Activated T-cell treated with anti-CD3 and anti-CD28 coated beads, Interleukin-2, amount 50 U/mL, for 24 hours (primary cell): ENCODE data around the gene CDK5RAP2.

Experiments used
- DNase-seq: peaks from one replicate; pipeline ENCODE4 v3.0.0-alpha.2; 2020
- H3K27ac Mint-ChIP-seq: 2 replicates; pipeline ENCODE4 v1.8.0; 2020; ENCODE audit warnings: mild to moderate bottlenecking, mixed read lengths
- H3K27me3 Mint-ChIP-seq: 2 replicates; pipeline ENCODE4 v1.8.0; 2020; ENCODE audit warnings: mixed read lengths
- H3K36me3 Mint-ChIP-seq: 2 replicates; pipeline ENCODE4 v1.8.0; 2020; ENCODE audit warnings: low read depth, mixed read lengths
- H3K4me1 Mint-ChIP-seq: 2 replicates; pipeline ENCODE4 v1.8.0; 2020; ENCODE audit warnings: low read depth, mixed read lengths
- H3K4me3 Mint-ChIP-seq: 2 replicates; pipeline ENCODE4 v1.8.0; 2020; ENCODE audit warnings: mild to moderate bottlenecking, moderate library complexity, mixed read lengths
- H3K9me3 Mint-ChIP-seq: 2 replicates; pipeline ENCODE4 v1.8.0; 2020; ENCODE audit warnings: mixed read lengths

Gene CDK5RAP2

GRCh38 chr9:120423812-120424211 lies 156.2 kb downstream of the CDK5RAP2 start:
- Mint-ChIP-seq H3K4me1 (peaks cover 3% of the 10 kb centered on the region), H3K4me3 (no peak overlapping the region), H3K9me3 (no peaks in the 10 kb centered on the region), H3K27ac (no peak overlapping the region), H3K27me3 (no peaks in the 10 kb centered on the region), H3K36me3 (peaks cover 89% of the 10 kb centered on the region)
- no peak for DNase-seq

- no peaks in the 10 kb centered on the region for H3K9me3 Mint-ChIP-seq
- H3K27ac Mint-ChIP-seq = no peak overlapping the region
- peaks cover 93% of the 10 kb centered on the region for H3K36me3 Mint-ChIP-seq
Observed at GRCh38 chr9:120421977-120422376, 158.0 kb downstream of the CDK5RAP2 start.

GRCh38 chr9:120418315-120418714 lies 161.7 kb downstream of the CDK5RAP2 start:
- peaks cover 81% of the 10 kb centered on the region for H3K36me3 Mint-ChIP-seq

More at GRCh38 chr9:120421977-120422376, 158.0 kb downstream of the CDK5RAP2 start:
- H3K4me3 Mint-ChIP-seq = no peak overlapping the region
- H3K27me3 Mint-ChIP-seq = no peaks in the 10 kb centered on the region
- no peak for DNase-seq
- H3K4me1 Mint-ChIP-seq = peaks cover 3% of the 10 kb centered on the region

DNA sequence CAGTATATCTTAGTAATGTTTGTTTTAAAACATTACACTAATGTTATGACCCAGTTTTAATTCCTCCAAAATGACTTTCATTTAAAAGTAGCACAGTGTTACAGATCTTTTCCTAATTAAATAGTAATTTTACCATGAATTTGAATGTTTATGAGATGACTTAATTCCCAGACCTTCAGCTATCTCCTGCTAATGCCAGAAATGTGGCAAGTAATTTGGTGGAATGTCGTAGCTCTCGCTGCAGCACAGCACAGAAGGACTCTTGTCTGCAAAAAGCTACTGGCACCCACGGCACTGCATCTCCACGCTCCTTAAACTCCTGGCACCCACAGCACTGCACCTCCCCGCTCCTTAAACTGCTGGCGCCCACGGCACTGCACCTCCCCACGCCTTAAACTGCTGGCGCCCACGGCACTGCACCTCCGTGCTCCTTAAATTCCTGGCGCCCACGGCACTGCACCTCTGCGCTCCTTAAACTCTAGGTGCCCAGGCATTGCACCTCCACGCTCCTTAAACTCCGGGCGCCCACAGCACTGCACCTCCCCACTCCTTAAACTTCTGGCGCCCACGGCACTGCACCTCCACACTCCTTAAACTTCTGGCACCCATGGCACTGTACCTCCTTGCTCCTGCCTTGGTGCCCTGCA lies 163.1 kb downstream of the CDK5RAP2 start:
- Mint-ChIP-seq H3K4me3 (no peak overlapping the region), H3K36me3 (peaks cover 80% of the 10 kb centered on the region), H3K9me3 (no peaks in the 10 kb centered on the region), H3K4me1 (no peaks in the 10 kb centered on the region), H3K27me3 (no peaks in the 10 kb centered on the region), H3K27ac (no peak overlapping the region)
- DNase-seq = no peak

More at GRCh38 chr9:120418315-120418714, 161.7 kb downstream of the CDK5RAP2 start:
- no peak overlapping the region for H3K4me3 Mint-ChIP-seq
- no peak overlapping the region for H3K27ac Mint-ChIP-seq
- H3K27me3 Mint-ChIP-seq = no peaks in the 10 kb centered on the region
- no peak for DNase-seq
- H3K9me3 Mint-ChIP-seq = no peaks in the 10 kb centered on the region
- H3K4me1 Mint-ChIP-seq = no peaks in the 10 kb centered on the region

- H3K27ac Mint-ChIP-seq = no peak overlapping the region
- no peaks in the 10 kb centered on the region for H3K4me1 Mint-ChIP-seq
- DNase-seq = no peak
- H3K36me3 Mint-ChIP-seq = peaks cover 84% of the 10 kb centered on the region
- H3K4me3 Mint-ChIP-seq = no peak overlapping the region
- H3K27me3 Mint-ChIP-seq = no peaks in the 10 kb centered on the region
- no peaks in the 10 kb centered on the region for H3K9me3 Mint-ChIP-seq
Observed at GRCh38 chr9:120413121-120414048, 166.6 kb downstream of the CDK5RAP2 start.

DNA sequence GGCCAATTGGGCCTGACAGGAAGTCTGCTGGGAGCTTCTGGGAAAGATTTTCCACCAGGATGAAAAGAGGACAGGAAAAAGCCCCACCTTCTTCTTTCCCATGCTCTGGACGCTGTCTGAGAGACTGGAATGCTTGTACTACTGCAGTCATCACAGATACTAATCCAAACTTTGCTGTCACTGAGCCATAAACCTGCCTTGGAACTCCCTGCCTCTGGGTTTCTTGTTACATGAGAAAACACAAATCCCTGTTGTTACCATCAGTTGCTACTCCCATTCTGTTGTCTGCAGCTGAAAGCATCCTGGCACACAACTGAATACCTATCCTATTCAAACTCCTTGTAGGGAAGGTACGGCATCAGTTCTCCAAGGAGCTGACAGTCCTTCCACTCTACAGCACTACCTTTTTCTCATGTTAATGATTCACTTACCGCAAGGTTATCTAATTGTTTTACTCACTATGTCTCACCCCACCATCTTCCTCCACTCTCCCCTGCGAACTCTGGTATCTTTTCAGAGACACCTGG lies 167.5 kb downstream of the CDK5RAP2 start:
- Mint-ChIP-seq H3K9me3 (no peaks in the 10 kb centered on the region), H3K27me3 (no peaks in the 10 kb centered on the region), H3K36me3 (peaks cover 84% of the 10 kb centered on the region), H3K27ac (no peak overlapping the region), H3K4me3 (no peak overlapping the region), H3K4me1 (no peaks in the 10 kb centered on the region)
- no peak for DNase-seq

DNA sequence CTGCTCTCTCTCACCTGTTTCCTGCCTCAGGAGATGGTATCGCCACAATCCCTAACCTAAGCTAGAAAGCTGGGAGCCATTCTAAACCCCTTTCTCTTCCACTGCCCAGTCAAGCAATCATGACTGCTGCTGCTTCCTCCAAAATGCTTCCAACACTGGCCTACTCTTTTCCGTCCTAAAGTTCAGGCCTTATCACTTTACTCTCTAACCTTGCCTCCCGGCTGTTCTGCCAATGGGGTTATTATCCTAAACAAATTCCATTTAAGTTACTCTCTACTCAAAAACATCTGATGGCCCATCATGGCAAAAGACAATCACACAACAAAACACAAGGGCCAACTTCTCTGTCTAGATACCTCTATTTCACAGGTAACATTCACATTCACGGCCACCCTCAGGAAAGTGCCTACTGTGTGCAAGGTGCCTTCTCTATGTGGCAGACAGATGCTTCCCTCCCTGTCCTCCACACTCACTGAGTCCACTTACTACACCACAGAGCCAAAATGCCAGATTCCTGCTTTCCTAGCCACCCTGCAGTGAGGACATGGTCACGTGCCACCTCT lies 168.0 kb downstream of the CDK5RAP2 start:
- no peak overlapping the region for H3K27ac Mint-ChIP-seq
- DNase-seq = no peak

GRCh38 chr9:120410925-120411501 lies 169.0 kb downstream of the CDK5RAP2 start:
- no peak for DNase-seq
- H3K4me1 Mint-ChIP-seq = no peaks in the 10 kb centered on the region

More for the DNA sequence above, 168.0 kb downstream of the CDK5RAP2 start:
- H3K27me3 Mint-ChIP-seq = no peaks in the 10 kb centered on the region
- no peaks in the 10 kb centered on the region for H3K4me1 Mint-ChIP-seq
- no peaks in the 10 kb centered on the region for H3K9me3 Mint-ChIP-seq
- H3K36me3 Mint-ChIP-seq = peaks cover 84% of the 10 kb centered on the region
- H3K4me3 Mint-ChIP-seq = no peak overlapping the region

GRCh38 chr9:120408680-120409258 lies 171.2 kb downstream of the CDK5RAP2 start:
- no peaks in the 10 kb centered on the region for H3K9me3 Mint-ChIP-seq
- peaks cover 7% of the 10 kb centered on the region for H3K4me1 Mint-ChIP-seq
- H3K27me3 Mint-ChIP-seq = no peaks in the 10 kb centered on the region
- H3K36me3 Mint-ChIP-seq = peaks cover 89% of the 10 kb centered on the region
- H3K4me3 Mint-ChIP-seq = no peak overlapping the region
- H3K27ac Mint-ChIP-seq = no peak overlapping the region
- no peak for DNase-seq

More at GRCh38 chr9:120410925-120411501, 169.0 kb downstream of the CDK5RAP2 start:
- H3K27me3 Mint-ChIP-seq = no peaks in the 10 kb centered on the region
- peaks cover 84% of the 10 kb centered on the region for H3K36me3 Mint-ChIP-seq
- no peaks in the 10 kb centered on the region for H3K9me3 Mint-ChIP-seq
- no peak overlapping the region for H3K27ac Mint-ChIP-seq
- H3K4me3 Mint-ChIP-seq = no peak overlapping the region

DNA sequence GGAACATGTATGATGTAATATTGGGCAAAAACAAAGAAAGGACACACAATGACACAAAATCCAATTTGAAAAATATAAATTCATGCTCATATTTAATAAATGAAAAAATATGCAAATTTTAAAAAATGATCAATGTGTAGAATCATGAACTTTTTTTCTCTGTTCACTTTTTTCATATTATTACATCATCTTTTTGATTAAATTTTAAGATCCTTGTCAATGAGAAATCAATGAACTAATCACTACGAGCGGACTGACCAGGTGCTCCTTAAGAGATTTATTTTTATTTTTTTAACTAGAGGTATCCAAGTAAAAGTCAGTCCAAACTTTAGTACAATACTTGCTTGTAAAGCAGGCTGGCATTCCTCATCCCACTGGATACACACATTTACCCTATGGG lies 174.1 kb downstream of the CDK5RAP2 start:
- H3K27ac Mint-ChIP-seq = no peak overlapping the region
- no peak overlapping the region for H3K4me3 Mint-ChIP-seq
- peaks cover 95% of the 10 kb centered on the region for H3K36me3 Mint-ChIP-seq
- DNase-seq = no peak
- H3K9me3 Mint-ChIP-seq = no peaks in the 10 kb centered on the region
- H3K27me3 Mint-ChIP-seq = no peaks in the 10 kb centered on the region
- H3K4me1 Mint-ChIP-seq = peaks cover 20% of the 10 kb centered on the region

DNA sequence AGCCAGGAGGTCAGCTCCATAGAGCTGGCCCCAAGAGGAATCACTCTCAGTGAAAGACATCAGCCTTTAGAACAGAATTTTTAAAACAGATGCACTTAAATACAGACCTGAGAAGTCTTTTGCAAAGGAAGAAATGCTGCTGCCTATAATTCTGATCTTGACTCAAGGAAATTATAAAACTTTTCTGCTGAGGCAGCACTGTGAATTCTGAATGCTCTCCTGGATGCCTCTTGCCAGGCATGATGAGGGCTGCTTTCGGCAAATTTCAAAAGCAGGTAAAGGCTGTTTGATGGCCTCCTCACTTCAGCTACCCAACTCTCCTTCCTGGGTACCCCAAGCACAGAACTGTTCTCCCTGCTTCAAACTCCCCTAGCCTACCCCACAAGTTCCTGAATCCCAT lies 174.8 kb downstream of the CDK5RAP2 start:
- no peak for DNase-seq
- Mint-ChIP-seq H3K9me3 (no peaks in the 10 kb centered on the region), H3K27ac (no peak overlapping the region), H3K27me3 (no peaks in the 10 kb centered on the region), H3K4me1 (peaks cover 20% of the 10 kb centered on the region), H3K36me3 (peaks cover 95% of the 10 kb centered on the region), H3K4me3 (no peak overlapping the region)

GRCh38 chr9:120403543-120403856 lies 176.5 kb downstream of the CDK5RAP2 start:
- Mint-ChIP-seq H3K9me3 (no peaks in the 10 kb centered on the region), H3K27me3 (no peaks in the 10 kb centered on the region), H3K4me1 (peaks cover 20% of the 10 kb centered on the region), H3K27ac (peak overlapping the region; percentile 87), H3K36me3 (peaks cover 95% of the 10 kb centered on the region), H3K4me3 (no peak overlapping the region)
- no peak for DNase-seq

DNA sequence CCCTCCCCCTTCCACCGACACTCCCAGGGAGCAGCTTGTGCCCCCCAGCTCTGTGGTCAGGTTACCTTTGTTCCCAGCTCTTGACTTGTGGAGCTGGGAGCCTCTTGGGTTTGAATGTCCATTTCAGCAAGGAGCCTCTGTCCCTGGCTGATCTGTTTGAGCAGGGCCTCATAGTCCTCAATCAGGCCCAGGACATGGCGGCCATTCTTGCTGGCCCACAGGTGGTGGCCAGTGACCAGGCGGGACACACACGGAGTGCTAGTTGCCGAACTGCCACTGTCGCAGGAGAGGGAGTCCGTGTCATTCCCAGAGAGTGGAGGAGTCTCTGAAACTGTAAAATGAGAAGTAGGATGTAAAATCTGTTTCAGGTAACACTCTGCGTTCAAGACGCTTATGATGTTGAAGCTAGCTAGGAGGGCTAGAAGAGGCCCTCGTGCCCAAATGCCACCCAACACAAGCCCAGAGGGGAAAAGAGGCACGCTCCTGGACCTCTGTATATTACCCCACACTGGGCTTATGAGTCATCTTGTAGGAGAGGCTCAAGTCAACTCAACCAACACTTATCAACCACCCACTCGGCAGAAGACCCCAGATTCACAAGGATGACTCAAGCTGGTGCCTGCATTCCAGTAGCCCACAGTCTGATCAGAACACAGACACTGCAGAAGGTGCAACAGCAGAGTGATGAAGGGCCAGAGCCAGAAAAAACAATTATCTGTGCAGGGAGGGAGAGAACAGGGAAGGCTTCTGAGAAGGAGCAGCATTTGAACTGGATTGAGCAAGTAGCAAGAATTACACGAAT lies 177.0 kb downstream of the CDK5RAP2 start:
- Mint-ChIP-seq H3K4me3 (no peak overlapping the region), H3K36me3 (peaks cover 93% of the 10 kb centered on the region), H3K9me3 (no peaks in the 10 kb centered on the region), H3K27me3 (no peaks in the 10 kb centered on the region), H3K27ac (peak overlapping the region; percentile 87), H3K4me1 (peaks cover 21% of the 10 kb centered on the region)
- DNase-seq = no peak
